Skeletal muscle tissue (tissue), 4 donors: ENCODE results near the gene ARL4C. TPM values are rescaled to one million over a fixed set of nuclear protein-coding genes. Genes with fewer than 3 reads are reported as not detected.
A peak's percentile ranks its signal among the peaks of the same experiment; 100 is the strongest.

Experiments
- H3K27ac ChIP-seq: one replicate; pipeline ENCODE4 v1.7.0; 2013; ENCODE audit warnings: mild to moderate bottlenecking, low read depth, low read length, inconsistent platforms
- H3K27me3 ChIP-seq, 3 donors: one replicate each; pipeline ENCODE4 v1.7.0; 2013; ENCODE audit warnings: low read length in 3 of 3; ENCODE audit not compliant: control insufficient read depth in 3 of 3, insufficient read depth in 3 of 3
- H3K36me3 ChIP-seq, 3 donors: one replicate each; pipeline ENCODE4 v1.7.0; 2013; ENCODE audit warnings: low read length in 3 of 3; ENCODE audit not compliant: control insufficient read depth in 3 of 3, insufficient read depth in 3 of 3
- H3K4me1 ChIP-seq, 3 donors: one replicate each; pipeline ENCODE4 v1.7.0; 2013; ENCODE audit warnings: low read length in 3 of 3, mild to moderate bottlenecking in 3 of 3; ENCODE audit not compliant: control insufficient read depth in 3 of 3, insufficient read depth in 3 of 3
- H3K4me3 ChIP-seq, 3 donors: one replicate each; pipeline ENCODE4 v1.7.0; 2013; ENCODE audit warnings: low read length in 3 of 3
- H3K9ac ChIP-seq, 3 donors: one replicate each; pipeline ENCODE4 v1.7.0; 2013; ENCODE audit warnings: low read length in 3 of 3, mild to moderate bottlenecking in 3 of 3, moderate library complexity in 2 of 3, low read depth in 1 of 3
- H3K9me3 ChIP-seq, 3 donors: one replicate each; pipeline ENCODE4 v1.7.0; 2013; ENCODE audit warnings: low read length in 3 of 3; ENCODE audit not compliant: control insufficient read depth in 3 of 3
- total RNA-seq: library from RNA; depleted of rRNA; stranded (reverse); fragments of >200 nt; gene quantifications from one replicate; pipeline ENCODE4 v1.2.3, GENCODE V29; 2014
- donor health status: Osteomylitis.

ARL4C gene
- total RNA-seq, 1 donor from 2014 or later: 2.6 TPM

GRCh38 chr2:234502285-234502918 is 5.5 kb upstream of the ARL4C start:
- H3K9ac ChIP-seq: no peak overlapping the region
- no peaks in the 10 kb centered on the region for H3K36me3 ChIP-seq
- H3K4me1 ChIP-seq: no peaks in the 10 kb centered on the region
- no peaks in the 10 kb centered on the region for H3K27me3 ChIP-seq
- H3K27ac ChIP-seq: no peak overlapping the region
- no peaks in the 10 kb centered on the region for H3K9me3 ChIP-seq
- no peak overlapping the region for H3K4me3 ChIP-seq

- peaks cover 9 to 10% (median 10%) of the 10 kb centered on the region in 3 donors for H3K4me1 ChIP-seq
- no peaks in the 10 kb centered on the region for H3K9me3 ChIP-seq
These were observed 3.6 kb upstream of the ARL4C start for GRCh38 chr2:234500394-234501006.

GRCh38 chr2:234497594-234498235 is 834 bp upstream of the ARL4C start:
- Histone ChIP-seq H3K9me3 (no peaks in the 10 kb centered on the region), H3K27me3 (peaks cover 6 to 8% (median 8%) of the 10 kb centered on the region in 3 donors), H3K9ac (peak overlapping the region in 1 of 3 donors; percentile 53), H3K4me3 (peak overlapping the region in 1 of 3 donors; percentile 46), H3K4me1 (peaks cover 14 to 17% (median 15%) of the 10 kb centered on the region in 3 donors), H3K27ac (peak overlapping the region; percentile 54), H3K36me3 (no peaks in the 10 kb centered on the region)

More at GRCh38 chr2:234500394-234501006, 3.6 kb upstream of the ARL4C start:
- Histone ChIP-seq H3K4me3 (no peak overlapping the region), H3K36me3 (no peaks in the 10 kb centered on the region), H3K9ac (no peak overlapping the region), H3K27me3 (peaks cover 0 to 2% (median 0%) of the 10 kb centered on the region in 3 donors), H3K27ac (no peak overlapping the region)

- H3K4me1 ChIP-seq: peaks cover 14 to 17% (median 15%) of the 10 kb centered on the region in 3 donors
- H3K27me3 ChIP-seq: peaks cover 6 to 22% (median 12%) of the 10 kb centered on the region in 3 donors
- H3K4me3 ChIP-seq: peak overlapping the region; percentile 71 to 93 (median 85)
- no peaks in the 10 kb centered on the region for H3K36me3 ChIP-seq
- no peak overlapping the region for H3K27ac ChIP-seq
- H3K9ac ChIP-seq: peak overlapping the region; percentile 64 to 82 (median 66)
- no peaks in the 10 kb centered on the region for H3K9me3 ChIP-seq
These were observed 636 bp downstream of the ARL4C start for GRCh38 chr2:234496055-234496834.

- peak overlapping the region; percentile 64 to 82 (median 66) for H3K9ac ChIP-seq
These were observed 1.4 kb downstream of the ARL4C start for GRCh38 chr2:234495251-234496054.

GRCh38 chr2:234494361-234495250 is 2.3 kb downstream of the ARL4C start:
- Histone ChIP-seq H3K9ac (peak overlapping the region in 1 of 3 donors; percentile 43), H3K27ac (no peak overlapping the region), H3K4me3 (peak overlapping the region; percentile 58 to 93 (median 71)), H3K9me3 (no peaks in the 10 kb centered on the region), H3K36me3 (no peaks in the 10 kb centered on the region), H3K27me3 (peaks cover 10 to 26% (median 12%) of the 10 kb centered on the region in 3 donors), H3K4me1 (peaks cover 14 to 17% (median 15%) of the 10 kb centered on the region in 3 donors)

More at GRCh38 chr2:234495251-234496054, 1.4 kb downstream of the ARL4C start:
- Histone ChIP-seq H3K4me3 (peak overlapping the region; percentile 71 to 93 (median 85)), H3K27me3 (peaks cover 10 to 24% (median 12%) of the 10 kb centered on the region in 3 donors), H3K9me3 (no peaks in the 10 kb centered on the region), H3K4me1 (peaks cover 14 to 17% (median 15%) of the 10 kb centered on the region in 3 donors), H3K36me3 (no peaks in the 10 kb centered on the region), H3K27ac (no peak overlapping the region)

- Histone ChIP-seq H3K27me3 (peaks cover 10 to 30% (median 12%) of the 10 kb centered on the region in 3 donors), H3K9me3 (no peaks in the 10 kb centered on the region)
These were observed 3.1 kb downstream of the ARL4C start for GRCh38 chr2:234493796-234494195.

GRCh38 chr2:234492717-234493485 is 4.0 kb downstream of the ARL4C start:
- Histone ChIP-seq H3K9me3 (no peaks in the 10 kb centered on the region), H3K4me3 (no peak overlapping the region), H3K4me1 (peaks cover 14 to 17% (median 16%) of the 10 kb centered on the region in 3 donors), H3K9ac (no peak overlapping the region), H3K36me3 (no peaks in the 10 kb centered on the region), H3K27ac (no peak overlapping the region), H3K27me3 (peaks cover 10 to 30% (median 12%) of the 10 kb centered on the region in 3 donors)

More at GRCh38 chr2:234493796-234494195, 3.1 kb downstream of the ARL4C start:
- H3K36me3 ChIP-seq: no peaks in the 10 kb centered on the region
- H3K27ac ChIP-seq: no peak overlapping the region
- H3K4me1 ChIP-seq: peaks cover 14 to 17% (median 16%) of the 10 kb centered on the region in 3 donors
- H3K9ac ChIP-seq: no peak overlapping the region
- H3K4me3 ChIP-seq: peak overlapping the region in 1 of 3 donors; percentile 71
